ENCODE data around the gene ZNHIT6.

- TF ChIP-seq CTCF (IDR thresholded peaks at IDR 0.05) (no peak), POLR2A (IDR thresholded peaks at IDR 0.05) (no peak)
Observed at GRCh38 chr1:85705940-85706339, 2.3 kb downstream of the ZNHIT6 start.

Measured in suprapubic skin (tissue), 3 donors.